DOHH2 (cell line): ENCODE data around the gene KCNH5.

ENCODE experiments used
- H3F3A ChIP-seq: fragments of 200-600 bp; sonication (generic), shearing (Covaris generic); 2 replicates; pipeline ENCODE4 v1.6.0; 2016; ENCODE audit warnings: antibody characterized with exemption, mild to moderate bottlenecking; ENCODE audit not compliant: control insufficient read depth, insufficient read depth
- H3K27ac ChIP-seq: fragments of 200-600 bp; sonication (generic); 2 replicates; pipeline ENCODE4 v1.5.1; 2014; ENCODE audit warnings: low read depth, mild to moderate bottlenecking, low read length, moderate library complexity
- H3K27me3 ChIP-seq: fragments of 200-600 bp; sonication (generic); 2 replicates; pipeline ENCODE4 v1.6.1; 2014; ENCODE audit warnings: mild to moderate bottlenecking, low read length, mixed read lengths; ENCODE audit not compliant: control insufficient read depth
- H3K36me3 ChIP-seq: fragments of 200-600 bp; sonication (generic); 2 replicates; pipeline ENCODE4 v1.6.1; 2014; ENCODE audit warnings: mild to moderate bottlenecking, low read length, moderate library complexity, mixed read lengths; ENCODE audit not compliant: control insufficient read depth
- H3K4me1 ChIP-seq: fragments of 200-600 bp; sonication (generic); 2 replicates; pipeline ENCODE4 v1.6.1; 2014; ENCODE audit warnings: mild to moderate bottlenecking, low read length, mixed read lengths; ENCODE audit not compliant: control insufficient read depth
- H3K4me2 ChIP-seq: fragments of 200-600 bp; sonication (generic); 2 replicates; pipeline ENCODE4 v1.6.0; 2014; ENCODE audit warnings: mild to moderate bottlenecking, low read length, moderate library complexity
- H3K4me3 ChIP-seq: fragments of 200-600 bp; sonication (generic); 2 replicates; pipeline ENCODE4 v1.5.1; 2014; ENCODE audit warnings: mild to moderate bottlenecking, low read length, mixed read lengths
- H3K79me2 ChIP-seq: fragments of 200-600 bp; sonication (generic); 2 replicates; pipeline ENCODE4 v1.6.1; 2014; ENCODE audit warnings: mild to moderate bottlenecking, low read length, mixed read lengths; ENCODE audit not compliant: control insufficient read depth
- H3K9me2 ChIP-seq: fragments of 200-600 bp; sonication (generic); replicated peaks from 2 replicates; pipeline ENCODE4 v1.6.1; 2014; ENCODE audit warnings: mild to moderate bottlenecking, low read length, mixed read lengths; ENCODE audit not compliant: control insufficient read depth
- H3K9me3 ChIP-seq: fragments of 200-600 bp; sonication (generic); 2 replicates; pipeline ENCODE4 v1.6.1; 2014; ENCODE audit warnings: antibody characterized with exemption, low read length, mixed read lengths; ENCODE audit not compliant: control insufficient read depth, insufficient read depth
- H4K20me1 ChIP-seq: fragments of 200-600 bp; sonication (generic); 2 replicates; pipeline ENCODE4 v1.6.0; 2014; ENCODE audit warnings: low read depth, mild to moderate bottlenecking, antibody characterized with exemption, low read length, moderate library complexity; ENCODE audit not compliant: control insufficient read depth, insufficient read depth
- EZH2phosphoT487 ChIP-seq: fragments of 200-600 bp; sonication (generic); IDR thresholded peaks from 2 replicates; pipeline ENCODE4 v1.6.1; 2017; ENCODE audit warnings: borderline replicate concordance, mild to moderate bottlenecking, antibody characterized with exemption, low read length, moderate library complexity, mixed read lengths
- TF ChIP-seq, protein P1 (sequence below): fragments of 200-600 bp; sonication (generic); IDR thresholded peaks from one replicate; pipeline ENCODE4 v1.5.1; 2014; ENCODE audit warnings: antibody characterized with exemption, mild to moderate bottlenecking, low read depth, low read length; ENCODE audit not compliant: poor library complexity, severe bottlenecking

The KCNH5 gene

DNA sequence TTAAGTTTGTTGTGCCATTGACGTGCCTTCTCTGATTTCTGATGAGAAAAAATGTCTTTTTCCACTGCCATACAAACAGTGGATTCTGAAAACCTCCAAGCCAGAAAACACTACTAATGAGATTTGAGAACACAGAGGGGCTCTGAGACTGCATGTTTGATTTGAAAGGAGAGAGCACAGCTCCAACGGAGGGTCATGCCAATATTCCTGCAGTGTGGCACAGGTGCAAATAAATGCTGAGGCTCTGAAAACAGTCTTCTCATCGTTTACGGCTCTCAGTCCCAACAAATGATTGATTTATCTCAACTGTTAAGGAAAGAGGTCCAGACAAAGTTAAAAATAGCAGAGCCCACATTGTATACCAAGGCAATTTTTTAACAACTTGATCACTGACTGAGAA, 128.7 kb downstream of the KCNH5 start:
- no peaks in the 10 kb centered on the region for H3F3A ChIP-seq
- TF ChIP-seq EZH2phosphoT487 = no peak
- TF ChIP-seq, protein P1, sequence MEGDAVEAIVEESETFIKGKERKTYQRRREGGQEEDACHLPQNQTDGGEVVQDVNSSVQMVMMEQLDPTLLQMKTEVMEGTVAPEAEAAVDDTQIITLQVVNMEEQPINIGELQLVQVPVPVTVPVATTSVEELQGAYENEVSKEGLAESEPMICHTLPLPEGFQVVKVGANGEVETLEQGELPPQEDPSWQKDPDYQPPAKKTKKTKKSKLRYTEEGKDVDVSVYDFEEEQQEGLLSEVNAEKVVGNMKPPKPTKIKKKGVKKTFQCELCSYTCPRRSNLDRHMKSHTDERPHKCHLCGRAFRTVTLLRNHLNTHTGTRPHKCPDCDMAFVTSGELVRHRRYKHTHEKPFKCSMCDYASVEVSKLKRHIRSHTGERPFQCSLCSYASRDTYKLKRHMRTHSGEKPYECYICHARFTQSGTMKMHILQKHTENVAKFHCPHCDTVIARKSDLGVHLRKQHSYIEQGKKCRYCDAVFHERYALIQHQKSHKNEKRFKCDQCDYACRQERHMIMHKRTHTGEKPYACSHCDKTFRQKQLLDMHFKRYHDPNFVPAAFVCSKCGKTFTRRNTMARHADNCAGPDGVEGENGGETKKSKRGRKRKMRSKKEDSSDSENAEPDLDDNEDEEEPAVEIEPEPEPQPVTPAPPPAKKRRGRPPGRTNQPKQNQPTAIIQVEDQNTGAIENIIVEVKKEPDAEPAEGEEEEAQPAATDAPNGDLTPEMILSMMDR = no peak
- no peak overlapping the region for H3K4me3 ChIP-seq
- H3K4me2 ChIP-seq = no peak overlapping the region
- H3K9me2 ChIP-seq = no peaks in the 10 kb centered on the region
- H3K4me1 ChIP-seq = no peaks in the 10 kb centered on the region
- no peaks in the 10 kb centered on the region for H3K79me2 ChIP-seq
- no peaks in the 10 kb centered on the region for H3K27me3 ChIP-seq
- no peaks in the 10 kb centered on the region for H4K20me1 ChIP-seq
- no peak overlapping the region for H3K27ac ChIP-seq
- H3K9me3 ChIP-seq = no peaks in the 10 kb centered on the region
- no peaks in the 10 kb centered on the region for H3K36me3 ChIP-seq

DNA sequence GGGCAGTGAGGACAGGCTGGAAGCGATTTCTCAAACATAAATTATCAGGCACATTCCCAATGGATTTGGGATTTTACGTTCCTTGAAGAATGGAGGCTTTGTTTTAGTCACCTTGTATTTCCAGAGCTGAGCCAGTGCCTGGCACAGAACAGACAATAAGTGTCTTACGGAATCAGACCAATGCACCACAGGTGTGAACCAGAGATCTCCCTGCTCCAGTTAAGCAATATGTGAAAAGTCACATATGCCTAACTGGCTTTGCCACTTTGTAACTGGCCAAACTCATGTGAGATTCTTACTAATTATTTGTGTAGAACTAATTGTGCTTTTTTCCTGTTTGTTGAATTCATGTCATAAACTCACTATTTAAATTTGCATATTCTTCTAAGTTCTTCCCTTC, 130.4 kb downstream of the KCNH5 start:
- no peak overlapping the region for H3K27ac ChIP-seq
- no peaks in the 10 kb centered on the region for H3K79me2 ChIP-seq
- no peak overlapping the region for H3K4me3 ChIP-seq
- no peaks in the 10 kb centered on the region for H3K9me2 ChIP-seq
- H3K4me2 ChIP-seq = no peak overlapping the region
- no peaks in the 10 kb centered on the region for H3K36me3 ChIP-seq
- TF ChIP-seq, protein P1 = no peak
- no peak for TF ChIP-seq EZH2phosphoT487
- H3K9me3 ChIP-seq = no peaks in the 10 kb centered on the region
- no peaks in the 10 kb centered on the region for H4K20me1 ChIP-seq
- no peaks in the 10 kb centered on the region for H3K27me3 ChIP-seq
- H3K4me1 ChIP-seq = no peaks in the 10 kb centered on the region
- no peaks in the 10 kb centered on the region for H3F3A ChIP-seq

DNA sequence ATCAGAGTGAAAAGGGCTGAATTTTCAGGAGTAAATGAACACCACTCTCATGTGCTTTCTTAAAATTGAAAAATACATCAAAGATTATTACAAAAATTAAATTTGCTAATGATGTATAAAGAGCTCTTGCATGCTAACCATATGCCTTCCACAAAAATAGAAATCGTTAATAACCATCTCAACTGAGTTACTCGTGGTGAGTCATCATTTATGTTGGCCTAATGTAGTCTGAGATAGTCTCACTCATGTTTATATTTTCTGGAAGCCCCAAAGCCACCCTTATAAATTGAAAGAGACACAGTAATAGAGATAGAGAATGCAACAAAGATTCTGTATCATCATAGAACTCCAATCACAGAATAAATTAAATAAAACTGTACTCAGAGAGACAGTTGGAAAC, 131.2 kb downstream of the KCNH5 start:
- H3K4me3 ChIP-seq = no peak overlapping the region
- no peaks in the 10 kb centered on the region for H3K4me1 ChIP-seq
- no peaks in the 10 kb centered on the region for H3K36me3 ChIP-seq
- H3K27me3 ChIP-seq = no peaks in the 10 kb centered on the region
- H3K4me2 ChIP-seq = no peak overlapping the region
- no peaks in the 10 kb centered on the region for H3K9me3 ChIP-seq
- no peaks in the 10 kb centered on the region for H3K9me2 ChIP-seq
- H3K79me2 ChIP-seq = no peaks in the 10 kb centered on the region
- H3F3A ChIP-seq = no peaks in the 10 kb centered on the region
- TF ChIP-seq, protein P1 = no peak
- TF ChIP-seq EZH2phosphoT487 = no peak
- H4K20me1 ChIP-seq = no peaks in the 10 kb centered on the region
- no peak overlapping the region for H3K27ac ChIP-seq

DNA sequence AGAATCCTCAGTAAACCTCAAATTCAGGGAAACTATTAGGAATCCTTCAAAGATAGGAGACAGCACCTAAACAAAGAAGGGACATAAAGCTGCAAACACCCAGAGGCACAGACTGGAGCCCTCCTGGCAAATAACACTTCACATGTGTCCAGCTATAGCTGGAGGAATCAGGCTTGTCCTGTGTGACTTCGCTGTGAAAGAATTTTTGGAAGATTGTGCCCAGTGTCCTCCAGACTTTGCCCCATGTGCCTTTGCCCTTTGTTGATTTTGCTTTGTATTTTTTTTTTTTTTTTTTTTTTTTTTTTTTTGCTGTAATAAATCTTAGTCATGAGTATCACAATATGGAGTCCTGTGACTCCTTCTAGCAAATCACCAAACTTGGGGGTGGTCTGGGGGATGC, 136.8 kb downstream of the KCNH5 start:
- H4K20me1 ChIP-seq = no peaks in the 10 kb centered on the region
- H3K79me2 ChIP-seq = no peaks in the 10 kb centered on the region
- H3K27ac ChIP-seq = no peak overlapping the region
- no peaks in the 10 kb centered on the region for H3K9me3 ChIP-seq
- TF ChIP-seq, protein P1 = no peak
- H3K4me2 ChIP-seq = no peak overlapping the region
- no peaks in the 10 kb centered on the region for H3K27me3 ChIP-seq
- no peaks in the 10 kb centered on the region for H3K9me2 ChIP-seq
- H3K4me1 ChIP-seq = no peaks in the 10 kb centered on the region
- no peaks in the 10 kb centered on the region for H3K36me3 ChIP-seq
- H3K4me3 ChIP-seq = no peak overlapping the region
- no peaks in the 10 kb centered on the region for H3F3A ChIP-seq
